SJSA1 (cell line): ENCODE data around the gene PIK3R1. TPM values are rescaled to one million over a fixed set of nuclear protein-coding genes. Genes with fewer than 3 reads are reported as not detected.
A peak's percentile ranks its signal among the peaks of the same experiment; 100 is the strongest.

Experiments used
- DNase-seq, 2 experiments: peaks; one replicate each; pipeline ENCODE4 v3.0.0-alpha.2; 2015 to 2020; ENCODE audit warnings: low spot score in 2 of 2, low read depth in 1 of 2
- H3K27ac ChIP-seq: fragments of 250-450 bp; sonication (Bioruptor Pico); 2 replicates; pipeline ENCODE4 v1.5.1; 2020; ENCODE audit warnings: mild to moderate bottlenecking, moderate library complexity
- H3K27me3 ChIP-seq: fragments of 250-450 bp; sonication (Bioruptor Pico); replicated peaks from 2 replicates; pipeline ENCODE4 v1.5.1; 2020; ENCODE audit warnings: mild to moderate bottlenecking, moderate library complexity
- H3K36me3 ChIP-seq: fragments of 250-450 bp; sonication (Bioruptor Pico); 2 replicates; pipeline ENCODE4 v1.5.1; 2020; ENCODE audit warnings: mild to moderate bottlenecking
- H3K4me1 ChIP-seq: fragments of 250-450 bp; sonication (Bioruptor Pico); replicated peaks from 2 replicates; pipeline ENCODE4 v1.6.1; 2021; ENCODE audit warnings: mild to moderate bottlenecking
- H3K4me3 ChIP-seq: fragments of 250-450 bp; sonication (Bioruptor Pico); 2 replicates; pipeline ENCODE4 v1.5.1; 2020; ENCODE audit warnings: mild to moderate bottlenecking
- H3K9me3 ChIP-seq: fragments of 250-450 bp; sonication (Bioruptor Pico); replicated peaks from 2 replicates; pipeline ENCODE4 v1.5.1; 2020; ENCODE audit warnings: mild to moderate bottlenecking
- total RNA-seq: library from RNA; depleted of rRNA; stranded (reverse); fragments of >200 nt; shearing (Covaris generic); gene quantifications from 2 replicates; pipeline ENCODE4 v1.2.3, GENCODE V29; 2014

The PIK3R1 gene
- total RNA-seq, 1 experiment from 2014 or later: 12.1 TPM

DNA sequence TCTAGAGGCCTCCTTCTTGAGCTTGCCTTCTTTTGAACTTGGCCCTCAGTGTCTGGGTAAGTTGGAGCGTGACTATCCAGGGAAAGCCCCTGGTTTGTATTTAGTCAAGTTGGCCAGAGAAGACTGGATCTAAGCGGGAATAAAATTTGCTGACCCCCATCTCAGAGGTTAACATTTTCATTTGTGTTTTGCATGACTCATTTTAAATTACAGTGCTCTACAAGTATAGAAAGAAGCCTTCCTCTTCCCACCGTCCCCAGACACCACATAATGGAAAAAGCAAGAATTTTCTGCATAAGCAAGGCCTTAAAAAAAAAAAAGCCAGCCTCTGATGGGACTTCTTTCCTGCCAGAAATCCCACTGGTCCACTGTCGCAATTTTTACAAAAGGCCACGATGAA lies 27.2 kb downstream of the PIK3R1 start:
- Histone ChIP-seq H3K4me1 (peaks cover 46% of the 10 kb centered on the region), H3K27me3 (no peaks in the 10 kb centered on the region), H3K36me3 (no peaks in the 10 kb centered on the region), H3K9me3 (no peaks in the 10 kb centered on the region), H3K27ac (peak overlapping the region; percentile 9; the same call in 1 of the 2 replicates), H3K4me3 (no peak overlapping the region)
- peak in 1 of 2 experiments; percentile 51 for DNase-seq

DNA sequence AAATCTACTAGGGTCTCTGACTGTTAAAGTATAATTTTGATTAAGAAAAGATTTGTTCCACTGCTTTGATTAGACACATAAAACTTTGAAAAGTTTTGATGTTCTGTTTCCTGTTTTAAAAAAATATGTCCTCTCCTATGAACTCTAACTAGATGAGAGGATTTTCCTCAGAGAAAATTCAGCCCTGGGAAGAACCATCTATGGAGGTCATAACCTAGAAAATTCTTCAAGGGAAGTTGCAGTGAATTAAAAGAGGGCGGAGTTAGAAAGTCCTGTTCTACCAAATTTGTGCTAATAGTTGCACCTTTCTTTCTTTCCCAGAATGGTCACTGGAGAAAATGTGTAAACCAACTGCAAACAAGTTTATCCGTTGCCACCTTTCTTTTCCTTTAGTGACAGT lies 27.7 kb downstream of the PIK3R1 start:
- DNase-seq: no peak
- H3K4me1 ChIP-seq: peaks cover 46% of the 10 kb centered on the region

DNA sequence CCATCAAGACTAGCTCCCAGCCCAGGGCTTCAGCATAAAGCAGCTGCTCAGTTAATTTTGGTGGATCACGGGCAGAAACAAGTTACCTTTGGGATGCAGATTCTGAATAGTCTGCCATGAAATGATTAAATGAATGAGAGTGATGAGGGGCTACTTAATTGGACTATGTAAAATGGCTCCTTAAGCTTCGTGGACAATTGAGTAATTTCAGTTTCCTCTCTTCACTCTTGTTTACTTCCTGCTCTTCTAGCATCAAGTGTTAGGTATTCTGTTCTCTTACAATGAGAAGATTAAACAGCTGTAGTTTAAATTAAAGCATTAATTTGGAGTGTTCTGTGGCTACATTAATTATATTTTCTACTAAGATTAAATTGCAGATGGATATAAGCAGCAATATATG lies 28.1 kb downstream of the PIK3R1 start:
- peaks cover 46% of the 10 kb centered on the region for H3K4me1 ChIP-seq
- no peak overlapping the region for H3K4me3 ChIP-seq
- no peaks in the 10 kb centered on the region for H3K36me3 ChIP-seq
- no peak overlapping the region for H3K27ac ChIP-seq
- no peaks in the 10 kb centered on the region for H3K9me3 ChIP-seq
- no peaks in the 10 kb centered on the region for H3K27me3 ChIP-seq
- DNase-seq: no peak

More for the DNA sequence above, 27.7 kb downstream of the PIK3R1 start:
- Histone ChIP-seq H3K27ac (peak overlapping the region; percentile 9; the same call in 1 of the 2 replicates), H3K4me3 (no peak overlapping the region), H3K9me3 (no peaks in the 10 kb centered on the region), H3K27me3 (no peaks in the 10 kb centered on the region), H3K36me3 (no peaks in the 10 kb centered on the region)

DNA sequence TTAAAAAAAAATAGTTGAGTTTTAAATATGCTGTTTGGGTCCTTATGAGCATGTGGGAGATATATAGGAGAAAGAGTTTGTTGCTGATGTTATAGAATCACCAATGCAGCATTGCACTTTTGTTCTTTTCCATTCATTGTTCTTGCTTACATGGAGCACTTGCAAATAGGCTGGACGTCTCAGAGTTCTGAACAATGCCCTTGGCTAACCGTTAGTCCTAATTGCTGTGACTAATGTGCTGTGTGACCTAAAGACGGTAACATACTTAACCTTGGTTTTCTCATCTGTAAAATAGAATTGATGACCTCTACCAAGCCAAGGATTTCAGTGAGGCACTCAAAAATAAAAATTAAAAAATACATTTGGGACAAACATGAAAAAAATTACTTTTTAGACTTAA lies 29.8 kb downstream of the PIK3R1 start:
- no peaks in the 10 kb centered on the region for H3K36me3 ChIP-seq
- DNase-seq: peak in 1 of 2 experiments; percentile 25
- no peaks in the 10 kb centered on the region for H3K27me3 ChIP-seq
- H3K4me3 ChIP-seq: no peak overlapping the region
- no peak overlapping the region for H3K27ac ChIP-seq
- peaks cover 40% of the 10 kb centered on the region for H3K4me1 ChIP-seq
- H3K9me3 ChIP-seq: no peaks in the 10 kb centered on the region

DNA sequence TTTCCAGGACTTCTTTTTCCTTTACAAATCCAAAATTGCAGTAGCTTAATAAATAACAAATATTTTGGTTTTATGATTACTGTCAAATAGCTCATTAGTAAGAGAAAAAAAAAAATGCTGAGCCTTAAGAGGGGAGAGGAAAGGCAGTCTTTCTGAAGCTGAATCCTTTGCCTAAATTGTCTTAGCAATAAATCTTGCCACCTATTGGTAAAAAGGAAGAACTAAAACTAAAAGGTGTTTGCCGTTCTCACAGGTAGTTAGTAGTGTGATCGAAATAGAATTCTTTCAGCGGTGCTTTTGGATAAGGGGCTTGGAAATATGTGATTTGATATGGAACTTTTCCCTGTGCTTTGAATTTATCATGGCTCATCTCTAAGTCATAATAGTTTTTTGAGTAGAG lies 31.2 kb downstream of the PIK3R1 start:
- Histone ChIP-seq H3K4me3 (no peak overlapping the region), H3K9me3 (no peaks in the 10 kb centered on the region), H3K4me1 (peaks cover 49% of the 10 kb centered on the region), H3K36me3 (no peaks in the 10 kb centered on the region), H3K27me3 (no peaks in the 10 kb centered on the region), H3K27ac (no peak overlapping the region)
- no peak for DNase-seq

DNA sequence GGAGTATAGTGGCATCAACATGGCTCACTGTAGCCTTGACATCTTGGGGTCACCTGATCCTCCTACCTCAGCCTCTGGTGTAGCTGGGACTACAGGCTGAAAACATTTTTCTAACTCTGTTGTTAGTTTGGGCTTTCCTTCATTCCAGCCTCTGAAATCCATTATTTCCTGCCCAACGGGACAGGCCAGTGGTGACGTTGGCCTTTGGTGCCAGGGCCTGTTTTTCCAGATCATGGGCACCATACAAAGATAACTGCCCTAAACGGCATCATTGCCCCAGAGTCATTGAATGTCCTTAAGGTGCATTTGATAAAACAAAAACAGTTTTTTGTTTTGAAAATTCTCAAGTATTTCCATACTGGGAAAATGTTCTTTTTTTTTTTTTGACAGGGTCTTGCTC lies 32.1 kb downstream of the PIK3R1 start:
- no peak for DNase-seq
- Histone ChIP-seq H3K27ac (no peak overlapping the region), H3K9me3 (no peaks in the 10 kb centered on the region), H3K27me3 (no peaks in the 10 kb centered on the region), H3K4me3 (no peak overlapping the region), H3K4me1 (peaks cover 42% of the 10 kb centered on the region), H3K36me3 (no peaks in the 10 kb centered on the region)

DNA sequence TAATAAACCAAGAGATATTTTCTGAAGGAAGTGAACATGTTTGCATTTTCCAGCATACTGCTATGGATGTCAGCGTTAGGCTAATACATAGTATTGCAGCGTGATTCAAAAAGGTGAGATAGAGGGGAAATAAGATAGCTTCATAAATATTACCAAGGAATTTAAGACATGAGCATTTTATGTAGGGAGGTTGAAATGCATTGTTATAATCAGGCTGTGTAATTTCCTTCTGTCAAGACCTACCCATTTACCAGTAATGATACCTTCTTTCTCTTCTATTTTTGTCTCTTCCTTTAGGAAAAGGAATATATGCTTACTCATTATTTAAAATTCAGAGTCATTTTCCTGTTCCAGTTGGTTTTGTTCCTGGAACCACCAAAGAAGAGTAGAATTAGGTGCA lies 33.3 kb downstream of the PIK3R1 start:
- Histone ChIP-seq H3K4me1 (peaks cover 30% of the 10 kb centered on the region), H3K27ac (no peak overlapping the region), H3K36me3 (no peaks in the 10 kb centered on the region; the same call in 1 of the 2 replicates), H3K4me3 (no peak overlapping the region), H3K27me3 (no peaks in the 10 kb centered on the region), H3K9me3 (no peaks in the 10 kb centered on the region)
- no peak for DNase-seq

DNA sequence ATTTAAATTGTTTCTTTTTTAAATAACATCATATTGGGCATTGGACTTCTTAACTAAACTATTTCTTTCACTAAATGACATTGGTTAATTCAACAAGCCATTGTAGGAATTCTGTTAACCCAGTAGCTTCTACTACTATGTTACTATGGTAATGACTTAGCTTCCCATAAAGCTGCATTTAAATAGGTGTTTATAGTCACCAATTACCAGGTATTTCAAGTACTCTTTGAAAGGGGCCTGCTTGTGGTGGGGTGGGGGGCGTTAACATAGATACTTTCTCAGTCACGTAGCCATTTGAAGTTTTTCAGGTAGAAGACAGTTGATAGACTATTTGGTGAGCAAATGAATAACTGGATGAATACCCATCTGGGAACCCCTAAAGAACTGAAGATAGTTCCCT lies 34.0 kb downstream of the PIK3R1 start:
- H3K4me3 ChIP-seq: no peak overlapping the region
- no peaks in the 10 kb centered on the region for H3K9me3 ChIP-seq
- no peaks in the 10 kb centered on the region for H3K27me3 ChIP-seq
- peaks cover 30% of the 10 kb centered on the region for H3K4me1 ChIP-seq
- no peak for DNase-seq
- no peak overlapping the region for H3K27ac ChIP-seq
- peaks cover 2% of the 10 kb centered on the region; the same call in 1 of the 2 replicates for H3K36me3 ChIP-seq

DNA sequence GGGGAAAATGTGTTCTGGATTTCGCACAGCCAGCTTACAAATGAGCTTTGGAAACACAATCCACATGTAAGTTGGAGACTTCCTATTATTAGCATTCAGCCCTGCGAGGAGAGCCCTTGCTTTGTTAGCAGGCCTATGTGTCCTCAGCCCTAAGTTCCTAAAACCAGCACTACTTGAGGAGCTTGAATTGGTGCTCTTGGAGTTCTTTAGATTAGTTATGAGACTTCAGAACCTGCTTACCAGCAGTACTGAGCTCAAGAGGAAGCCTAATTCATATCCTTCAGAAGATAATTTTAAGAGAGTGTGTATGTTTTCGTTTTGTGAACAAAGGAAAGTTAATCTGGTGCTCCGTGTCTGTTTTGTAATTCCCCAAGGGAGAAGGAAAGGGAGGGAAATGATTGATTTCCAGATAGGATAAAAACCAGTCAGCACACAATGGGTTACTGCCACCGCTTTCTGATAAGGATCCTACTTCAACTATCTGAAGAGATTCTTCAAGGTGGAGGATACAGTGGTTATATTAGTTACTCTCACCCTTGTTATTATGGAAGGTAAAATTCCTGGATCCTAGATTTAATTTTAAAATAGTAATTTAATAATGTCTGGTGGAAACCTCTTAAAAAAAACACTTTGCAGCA lies 35.2 kb downstream of the PIK3R1 start:
- DNase-seq: no peak
- H3K4me1 ChIP-seq: peaks cover 20% of the 10 kb centered on the region
- H3K27ac ChIP-seq: no peak overlapping the region
- H3K27me3 ChIP-seq: no peaks in the 10 kb centered on the region
- no peaks in the 10 kb centered on the region for H3K9me3 ChIP-seq
- H3K4me3 ChIP-seq: no peak overlapping the region
- peaks cover 2% of the 10 kb centered on the region; the same call in 1 of the 2 replicates for H3K36me3 ChIP-seq

DNA sequence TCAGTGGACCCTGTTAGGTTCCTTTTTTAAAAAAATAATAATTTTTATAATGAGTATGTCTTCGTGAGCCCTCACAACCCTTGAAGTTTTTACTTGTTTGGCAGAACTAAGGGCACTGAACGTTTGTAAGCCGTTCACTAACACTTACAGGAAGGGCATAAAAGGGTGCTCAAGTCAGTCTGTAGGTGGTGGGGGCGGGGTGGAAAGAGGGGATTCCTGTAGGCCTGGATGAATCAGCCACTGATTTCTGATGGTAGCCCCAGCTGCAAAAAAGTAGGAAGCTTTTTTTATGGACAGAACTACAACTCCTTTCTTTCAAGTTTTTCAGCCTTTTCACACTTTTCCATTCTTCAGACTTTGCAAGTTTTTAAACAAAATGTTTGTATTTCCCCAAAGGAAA lies 35.8 kb downstream of the PIK3R1 start:
- Histone ChIP-seq H3K27me3 (no peaks in the 10 kb centered on the region), H3K36me3 (peaks cover 2% of the 10 kb centered on the region; the same call in 1 of the 2 replicates), H3K4me1 (peaks cover 18% of the 10 kb centered on the region), H3K4me3 (no peak overlapping the region), H3K9me3 (no peaks in the 10 kb centered on the region), H3K27ac (no peak overlapping the region)
- no peak for DNase-seq

DNA sequence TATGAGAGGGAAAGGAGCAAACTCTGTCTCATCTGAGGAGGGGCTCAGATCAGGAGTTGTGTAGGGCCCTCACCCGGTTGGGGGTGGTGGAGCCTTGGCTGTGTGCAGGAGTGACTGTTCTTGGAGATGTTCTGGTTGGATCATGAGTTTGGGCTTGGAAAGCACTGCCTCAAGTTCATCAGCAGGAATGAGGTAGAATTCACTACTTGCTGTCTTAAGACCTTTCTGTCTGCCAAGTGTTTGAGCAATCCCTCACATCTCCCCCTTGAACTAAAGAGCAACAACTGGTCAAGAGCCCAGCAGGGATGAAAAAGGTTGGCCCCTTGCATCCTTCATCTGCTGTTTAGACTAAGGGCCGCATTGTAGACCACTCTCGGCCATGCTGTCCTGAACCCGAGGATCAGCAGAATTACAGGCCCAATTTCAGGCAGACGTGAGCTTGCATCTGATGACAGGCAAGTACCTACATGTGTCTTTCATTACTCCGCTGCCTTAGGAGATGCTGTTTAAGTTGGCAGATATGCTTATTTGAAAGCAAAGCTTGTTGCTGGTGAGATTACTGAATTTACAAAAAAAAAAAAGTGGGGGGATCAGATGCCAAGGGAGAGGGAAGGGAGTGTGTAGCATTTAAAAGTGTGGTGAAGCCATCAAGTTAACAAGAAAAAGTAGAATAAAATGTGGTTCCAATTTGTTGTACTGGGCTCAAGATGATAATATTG lies 36.4 kb downstream of the PIK3R1 start:
- no peak overlapping the region for H3K4me3 ChIP-seq
- H3K27me3 ChIP-seq: no peaks in the 10 kb centered on the region
- peaks cover 18% of the 10 kb centered on the region for H3K4me1 ChIP-seq
- no peak for DNase-seq
- no peak overlapping the region for H3K27ac ChIP-seq
- H3K36me3 ChIP-seq: peaks cover 2% of the 10 kb centered on the region; the same call in 1 of the 2 replicates
- no peaks in the 10 kb centered on the region for H3K9me3 ChIP-seq

DNA sequence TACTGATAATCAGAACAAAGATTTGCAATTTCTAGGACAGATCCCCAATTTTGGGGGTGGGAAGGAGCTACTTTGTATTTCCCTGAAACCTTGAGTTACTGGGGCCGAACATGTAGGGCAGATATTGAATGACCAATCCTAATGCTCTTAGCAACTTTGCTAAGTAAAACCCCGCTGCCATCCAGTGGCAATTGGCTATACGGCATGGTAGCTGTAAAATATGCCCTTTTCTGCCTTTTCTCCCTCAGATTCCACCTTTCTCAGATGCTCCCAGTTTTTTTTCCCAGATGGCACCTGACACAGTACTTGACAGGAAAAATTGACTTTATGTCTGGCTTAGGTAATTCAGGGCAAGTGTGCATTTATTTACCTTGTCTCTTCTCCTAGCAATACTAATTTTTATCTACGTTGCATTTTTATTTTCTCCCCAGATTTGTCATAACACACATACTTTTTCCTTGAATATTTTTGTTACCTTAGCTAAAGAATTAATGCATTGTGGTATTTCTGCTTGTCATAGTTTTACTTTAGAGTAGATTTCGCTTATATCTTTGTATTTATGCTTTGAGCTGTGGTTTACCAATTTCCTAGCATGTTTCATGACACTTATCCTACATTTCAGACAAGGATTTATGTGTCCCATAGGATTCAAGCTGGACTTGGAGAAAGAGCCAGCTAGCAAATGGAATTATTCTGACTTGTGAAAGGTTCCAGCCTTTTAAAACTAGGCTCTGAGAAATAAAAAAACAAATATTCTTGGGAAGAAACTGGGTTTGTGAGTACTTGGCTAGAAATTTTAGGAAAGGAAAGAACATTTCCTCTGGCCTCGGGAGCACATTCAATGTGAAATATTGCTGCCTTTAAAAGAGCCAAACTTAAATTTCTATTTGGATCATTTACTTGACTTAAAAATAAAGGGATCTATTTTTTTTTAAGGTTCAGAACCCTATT lies 37.4 kb downstream of the PIK3R1 start:
- DNase-seq: peak in 1 of 2 experiments; percentile 49
- Histone ChIP-seq H3K27ac (no peak overlapping the region), H3K4me3 (no peak overlapping the region)

DNA sequence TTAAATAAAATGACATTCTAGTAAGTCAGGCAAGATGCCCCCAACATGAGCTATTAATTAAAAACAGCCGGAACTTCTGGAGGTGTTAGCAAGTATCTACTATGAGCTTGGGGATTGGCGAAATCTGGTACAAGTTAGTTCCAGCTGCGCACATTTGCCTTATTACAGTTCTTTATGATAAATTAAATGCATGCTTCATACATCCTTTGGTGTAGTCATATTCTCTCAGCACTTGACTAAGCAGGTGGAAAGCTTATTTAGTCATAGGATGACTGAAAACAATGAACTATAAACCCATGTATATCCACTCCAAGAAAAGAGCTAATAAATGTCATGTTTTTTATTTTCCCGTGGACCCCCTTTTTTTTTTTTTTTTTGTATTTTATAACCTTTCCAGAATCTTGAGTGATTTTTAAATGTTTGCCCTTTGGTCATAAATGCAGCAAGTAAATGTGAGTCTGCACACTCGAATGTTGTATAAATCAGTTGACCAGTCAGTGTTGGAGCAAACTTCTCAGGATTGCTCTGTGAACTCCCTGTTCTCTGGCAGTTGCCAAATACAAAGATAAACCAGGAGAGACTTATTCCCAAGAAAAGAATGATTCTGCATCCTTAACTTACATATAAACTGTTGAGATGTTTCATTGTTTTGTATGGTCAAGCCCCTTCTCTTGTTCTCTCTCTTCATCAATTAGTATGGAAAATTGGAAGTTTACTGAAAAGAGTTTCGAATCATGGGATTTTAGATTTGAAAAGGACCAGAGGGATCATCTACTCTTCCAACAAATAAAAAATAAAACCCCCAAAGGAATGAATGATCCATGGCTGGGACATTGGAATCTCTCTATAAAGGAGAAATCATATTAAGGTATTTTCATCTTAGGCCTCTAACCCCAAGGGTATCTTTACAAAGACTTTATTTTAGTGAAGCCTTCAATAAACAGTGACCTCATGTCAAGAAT lies 38.3 kb downstream of the PIK3R1 start:
- no peak for DNase-seq
- Histone ChIP-seq H3K4me3 (no peak overlapping the region), H3K4me1 (peaks cover 18% of the 10 kb centered on the region), H3K27ac (no peak overlapping the region), H3K36me3 (peaks cover 2% of the 10 kb centered on the region; the same call in 1 of the 2 replicates), H3K9me3 (no peaks in the 10 kb centered on the region), H3K27me3 (no peaks in the 10 kb centered on the region)

More for the DNA sequence above, 37.4 kb downstream of the PIK3R1 start:
- H3K9me3 ChIP-seq: no peaks in the 10 kb centered on the region
- no peaks in the 10 kb centered on the region for H3K27me3 ChIP-seq
- H3K36me3 ChIP-seq: peaks cover 2% of the 10 kb centered on the region; the same call in 1 of the 2 replicates
- peaks cover 18% of the 10 kb centered on the region for H3K4me1 ChIP-seq
